ENCODE results near the gene GAL3ST2.
"Not testable (repeated sequence)": the region's sequence is repeated elsewhere in the genome, so short reads cannot be mapped to it uniquely, and the experiment has no call there.

GAL3ST2 gene

GRCh38 chr2:241817126-241817820, 40.7 kb downstream of the GAL3ST2 start:
- Histone ChIP-seq H3K27me3 (ENCODE audit: insufficient read depth, low read length, poor library complexity) (no peaks in the 10 kb centered on the region), H3K36me3 (ENCODE audit: insufficient read depth, low read length) (no peaks in the 10 kb centered on the region), H3K4me3 (ENCODE audit: low read depth in 1 of 2, low read length in 2 of 2) (no peak overlapping the region), H4K20me1 (ENCODE audit: insufficient read depth, low read length) (peaks cover 17% of the 10 kb centered on the region), H3K4me2 (ENCODE audit: insufficient read depth, low read length) (no peak overlapping the region), H2AFZ (ENCODE audit: low read depth, low read length) (no peak overlapping the region), H3K79me2 (ENCODE audit: insufficient read depth, low read length) (no peaks in the 10 kb centered on the region), H3K9me3 (ENCODE audit: insufficient read depth, low read length, severe bottlenecking) (no peaks in the 10 kb centered on the region), H3K4me1 (ENCODE audit: insufficient read depth, low read length) (peaks cover 9% of the 10 kb centered on the region), H3K9ac (ENCODE audit: low read depth, low read length) (no peak overlapping the region), H3K27ac (ENCODE audit: low read length) (no peak overlapping the region)
- ATAC-seq (ENCODE audit: insufficient read depth, low read depth) (no peak), DNase-seq (no peak)
- TF ChIP-seq CTCF (IDR thresholded peaks at IDR 0.05; ENCODE audit: borderline replicate concordance, extremely low read depth, low read length, poor library complexity, severe bottlenecking) (no peak), EZH2 (IDR thresholded peaks at IDR 0.05; ENCODE audit: borderline replicate concordance, low read depth, low read length, severe bottlenecking) (no peak)

- H3K27me3 ChIP-seq (ENCODE audit: insufficient read depth, low read length, poor library complexity); H2AFZ ChIP-seq (ENCODE audit: low read depth, low read length); H3K36me3 ChIP-seq (ENCODE audit: insufficient read depth, low read length); H3K79me2 ChIP-seq (ENCODE audit: insufficient read depth, low read length); H3K27ac ChIP-seq (ENCODE audit: low read length); ATAC-seq (ENCODE audit: insufficient read depth, low read depth); DNase-seq; H3K4me2 ChIP-seq (ENCODE audit: insufficient read depth, low read length); H3K4me1 ChIP-seq (ENCODE audit: insufficient read depth, low read length); H3K9ac ChIP-seq (ENCODE audit: low read depth, low read length); H3K9me3 ChIP-seq (ENCODE audit: insufficient read depth, low read length, severe bottlenecking); H3K4me3 ChIP-seq (ENCODE audit: low read depth in 1 of 2, low read length in 2 of 2): not testable (repeated sequence)
- peaks cover 11% of the 10 kb centered on the region for H4K20me1 ChIP-seq (ENCODE audit: insufficient read depth, low read length)
Measured at GRCh38 chr2:241817821-241818215, 41.2 kb downstream of the GAL3ST2 start.

- Histone ChIP-seq H3K9ac (ENCODE audit: low read depth, low read length) (no peak overlapping the region), H3K4me2 (ENCODE audit: insufficient read depth, low read length) (no peak overlapping the region), H3K27me3 (ENCODE audit: insufficient read depth, low read length, poor library complexity) (no peaks in the 10 kb centered on the region), H3K4me3 (ENCODE audit: low read depth in 1 of 2, low read length in 2 of 2) (no peak overlapping the region), H3K27ac (ENCODE audit: low read length) (no peak overlapping the region), H2AFZ (ENCODE audit: low read depth, low read length) (no peak overlapping the region), H3K79me2 (ENCODE audit: insufficient read depth, low read length) (no peaks in the 10 kb centered on the region), H3K9me3 (ENCODE audit: insufficient read depth, low read length, severe bottlenecking) (no peaks in the 10 kb centered on the region), H3K36me3 (ENCODE audit: insufficient read depth, low read length) (no peaks in the 10 kb centered on the region), H3K4me1 (ENCODE audit: insufficient read depth, low read length) (peaks cover 7% of the 10 kb centered on the region), H4K20me1 (ENCODE audit: insufficient read depth, low read length) (peaks cover 6% of the 10 kb centered on the region; the same call in 1 of the 2 replicates)
- ATAC-seq (ENCODE audit: insufficient read depth, low read depth) = no peak
- TF ChIP-seq EZH2 (IDR thresholded peaks at IDR 0.05; ENCODE audit: borderline replicate concordance, low read depth, low read length, severe bottlenecking) (no peak), CTCF (IDR thresholded peaks at IDR 0.05; ENCODE audit: borderline replicate concordance, extremely low read depth, low read length, poor library complexity, severe bottlenecking) (no peak)
- no peak for DNase-seq
Measured at GRCh38 chr2:241818229-241818942, 41.8 kb downstream of the GAL3ST2 start.

- H3K4me2 ChIP-seq (ENCODE audit: insufficient read depth, low read length) = no peak overlapping the region
- no peaks in the 10 kb centered on the region for H3K27me3 ChIP-seq (ENCODE audit: insufficient read depth, low read length, poor library complexity)
- TF ChIP-seq CTCF (IDR thresholded peaks at IDR 0.05; ENCODE audit: borderline replicate concordance, extremely low read depth, low read length, poor library complexity, severe bottlenecking) = no peak
- no peak for TF ChIP-seq EZH2 (IDR thresholded peaks at IDR 0.05; ENCODE audit: borderline replicate concordance, low read depth, low read length, severe bottlenecking)
- no peaks in the 10 kb centered on the region for H3K79me2 ChIP-seq (ENCODE audit: insufficient read depth, low read length)
- H3K9me3 ChIP-seq (ENCODE audit: insufficient read depth, low read length, severe bottlenecking) = no peaks in the 10 kb centered on the region
- H3K4me3 ChIP-seq (ENCODE audit: low read depth in 1 of 2, low read length in 2 of 2) = no peak overlapping the region
- no peak overlapping the region for H3K27ac ChIP-seq (ENCODE audit: low read length)
- DNase-seq = no peak
- no peaks in the 10 kb centered on the region for H3K36me3 ChIP-seq (ENCODE audit: insufficient read depth, low read length)
- no peak overlapping the region for H3K9ac ChIP-seq (ENCODE audit: low read depth, low read length)
- no peak overlapping the region for H2AFZ ChIP-seq (ENCODE audit: low read depth, low read length)
- no peak for ATAC-seq (ENCODE audit: insufficient read depth, low read depth)
- H4K20me1 ChIP-seq (ENCODE audit: insufficient read depth, low read length) = peaks cover 4% of the 10 kb centered on the region; the same call in 1 of the 2 replicates
- H3K4me1 ChIP-seq (ENCODE audit: insufficient read depth, low read length) = peaks cover 2% of the 10 kb centered on the region; the same call in 1 of the 2 replicates
Measured at GRCh38 chr2:241818943-241819270, 42.3 kb downstream of the GAL3ST2 start.

- H3K27me3 ChIP-seq (ENCODE audit: insufficient read depth, low read length, poor library complexity); H3K4me1 ChIP-seq (ENCODE audit: insufficient read depth, low read length); H3K4me3 ChIP-seq (ENCODE audit: low read depth in 1 of 2, low read length in 2 of 2); ATAC-seq (ENCODE audit: insufficient read depth, low read depth); H3K27ac ChIP-seq (ENCODE audit: low read length); H2AFZ ChIP-seq (ENCODE audit: low read depth, low read length); H4K20me1 ChIP-seq (ENCODE audit: insufficient read depth, low read length); DNase-seq; H3K9ac ChIP-seq (ENCODE audit: low read depth, low read length); H3K79me2 ChIP-seq (ENCODE audit: insufficient read depth, low read length); H3K9me3 ChIP-seq (ENCODE audit: insufficient read depth, low read length, severe bottlenecking); H3K4me2 ChIP-seq (ENCODE audit: insufficient read depth, low read length); H3K36me3 ChIP-seq (ENCODE audit: insufficient read depth, low read length): not testable (repeated sequence)
Measured at GRCh38 chr2:241819947-241820624, 43.5 kb downstream of the GAL3ST2 start.
